ENCODE results near the gene SLC13A1.
"Not testable (repeated sequence)": the region's sequence is repeated elsewhere in the genome, so short reads cannot be mapped to it uniquely, and the experiment has no call there.

Gene SLC13A1

DNA sequence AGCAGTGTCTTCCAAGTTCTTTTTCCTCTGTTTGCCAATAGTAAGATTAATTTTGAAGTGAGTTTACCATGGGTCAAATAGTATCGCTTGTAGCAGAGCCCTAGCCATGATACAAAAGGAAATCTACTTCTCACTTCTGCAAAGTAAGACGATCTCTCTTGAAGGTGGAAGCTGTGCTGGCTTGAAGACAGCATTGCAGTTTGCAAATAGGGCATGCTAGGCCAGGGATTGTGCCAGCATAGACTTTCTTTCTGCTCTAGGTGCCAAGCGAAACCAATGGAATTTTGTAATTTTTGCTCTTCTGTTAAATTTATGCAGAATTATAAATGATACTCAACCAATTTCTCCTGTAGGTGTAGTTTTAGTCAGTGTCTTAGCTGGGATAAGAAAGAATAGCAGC is 74.5 kb downstream of the SLC13A1 start:
- no peak for DNase-seq (ENCODE audit: low spot score)

DNA sequence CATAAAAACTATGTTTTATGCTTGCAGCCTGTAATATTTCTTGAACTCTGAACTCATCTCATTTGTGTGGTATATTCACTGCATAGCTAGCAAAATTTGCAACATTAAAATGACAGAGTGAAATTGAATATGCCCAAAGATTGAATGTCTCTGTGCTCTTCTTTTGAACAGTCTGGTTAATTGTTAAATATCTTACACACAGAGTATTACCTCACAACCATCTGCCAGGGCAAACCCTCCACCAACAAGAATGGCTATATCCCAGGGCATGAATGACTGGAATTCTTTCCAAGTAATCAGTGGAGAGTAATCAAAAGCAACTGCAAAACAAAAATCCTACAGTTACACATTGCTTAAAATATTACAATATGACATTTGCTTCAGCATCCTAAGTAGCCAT is 76.9 kb downstream of the SLC13A1 start:
- peak; percentile 37 for DNase-seq (ENCODE audit: low spot score)

GRCh38 chr7:123120286-123120685 is 79.5 kb downstream of the SLC13A1 start:
- peak; percentile 58 for DNase-seq (ENCODE audit: low spot score)

GRCh38 chr7:123115331-123115730 is 84.4 kb downstream of the SLC13A1 start:
- no peak for DNase-seq (ENCODE audit: low spot score)

DNA sequence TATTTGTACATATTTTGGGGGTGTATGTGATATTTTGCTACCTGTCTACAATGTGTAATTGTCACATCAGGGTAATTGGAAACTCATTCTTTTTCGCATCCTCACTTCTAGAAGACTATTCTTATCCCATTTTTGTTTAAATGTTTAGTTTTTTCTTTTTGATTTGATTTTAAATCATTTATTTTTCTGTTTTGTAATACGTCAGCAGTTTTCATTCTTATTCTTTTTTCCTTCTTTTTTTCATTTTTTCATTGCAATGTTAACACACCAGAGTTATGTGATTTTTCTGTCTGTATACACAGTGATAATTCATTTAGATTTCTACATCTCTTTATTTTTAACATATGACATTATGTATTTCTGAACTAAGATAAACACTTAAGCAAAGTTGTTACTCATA is 85.5 kb downstream of the SLC13A1 start:
- DNase-seq (ENCODE audit: low spot score), result no peak

DNA sequence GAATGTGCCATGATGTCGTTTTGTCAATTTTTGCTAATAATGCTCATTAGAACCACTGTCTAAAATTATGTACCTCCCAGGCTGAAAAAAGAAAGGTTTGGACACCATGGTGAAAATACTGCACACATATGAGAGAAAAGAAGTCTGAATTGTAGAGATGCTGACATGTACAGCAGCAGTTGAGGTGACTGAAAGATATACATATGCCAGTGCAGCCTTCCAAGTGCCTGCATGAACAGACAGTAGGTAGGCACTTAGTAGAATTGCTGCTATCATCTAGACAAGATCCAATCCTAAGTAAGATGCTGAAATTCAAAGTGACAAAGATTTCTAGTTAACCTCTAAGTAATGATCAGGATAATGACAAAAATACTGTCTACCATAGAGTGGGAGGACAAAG is 86.9 kb downstream of the SLC13A1 start:
- DNase-seq (ENCODE audit: low spot score), result no peak

- no peak for DNase-seq (ENCODE audit: low spot score)
Observed at GRCh38 chr7:123099712-123100111, 100.1 kb downstream of the SLC13A1 start.

GRCh38 chr7:123096976-123097375 is 102.8 kb downstream of the SLC13A1 start:
- DNase-seq (ENCODE audit: low spot score), result no peak

- no peak for DNase-seq (ENCODE audit: low spot score)
Observed at GRCh38 chr7:123096434-123096833, 103.3 kb downstream of the SLC13A1 start.

DNA sequence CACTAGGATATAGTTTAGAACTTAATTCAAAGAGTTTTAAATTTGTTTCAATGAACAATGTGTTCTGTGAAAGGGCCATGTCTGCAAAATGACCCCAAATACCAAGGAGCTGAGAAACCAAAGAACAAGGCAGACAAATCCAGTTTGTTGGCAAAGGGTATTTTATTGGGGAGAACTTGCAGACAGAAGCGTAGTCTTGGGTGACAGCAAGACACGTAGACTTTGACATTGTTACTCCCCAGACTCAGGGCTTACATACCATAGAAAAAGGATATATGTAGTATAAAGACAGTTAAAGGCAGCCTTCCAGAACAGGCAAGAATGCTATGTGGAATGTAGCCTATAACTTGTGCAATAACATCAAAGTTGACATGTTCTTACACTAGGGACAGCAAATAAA is 109.3 kb downstream of the SLC13A1 start:
- no peak for DNase-seq (ENCODE audit: low spot score)

DNA sequence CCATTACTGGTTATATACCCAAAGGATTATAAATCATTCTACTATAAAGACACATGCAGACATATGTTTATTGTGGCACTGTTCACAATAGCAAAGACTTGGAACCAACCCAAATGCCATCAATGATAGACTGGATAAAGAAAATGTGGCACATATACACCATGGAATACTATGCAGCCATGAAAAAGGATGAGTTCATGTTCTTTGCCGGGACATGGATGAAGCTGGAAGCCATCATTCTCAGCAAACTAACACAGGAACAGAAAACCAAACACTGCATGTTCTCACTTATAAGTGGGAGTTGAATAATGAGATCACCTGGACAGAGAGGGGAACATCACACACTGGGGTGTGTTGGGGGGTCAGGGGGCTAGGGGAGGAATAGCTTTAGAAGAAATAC is 112.9 kb downstream of the SLC13A1 start:
- DNase-seq (ENCODE audit: low spot score), result not testable (repeated sequence)

DNA sequence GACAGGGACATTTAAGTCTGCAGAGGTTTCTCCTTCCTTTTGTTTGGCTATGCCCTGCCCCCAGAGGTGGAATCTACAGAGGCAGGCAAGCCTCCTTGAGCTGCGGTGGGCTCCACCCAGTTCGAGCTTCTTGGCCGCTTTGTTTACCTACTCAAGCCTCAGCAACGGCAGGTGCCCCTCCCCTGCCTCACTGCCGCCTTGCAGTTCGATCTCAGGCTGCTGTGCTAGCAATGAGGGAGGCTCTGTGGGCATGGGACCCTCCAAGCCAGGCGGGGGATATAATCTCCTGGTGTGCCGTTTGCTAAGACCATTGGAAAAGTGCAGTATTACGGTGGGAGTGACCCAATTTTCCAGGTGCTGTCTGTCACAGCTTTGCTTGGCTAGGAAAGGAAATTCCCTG is 114.9 kb downstream of the SLC13A1 start:
- DNase-seq (ENCODE audit: low spot score), result not testable (repeated sequence)

DNA sequence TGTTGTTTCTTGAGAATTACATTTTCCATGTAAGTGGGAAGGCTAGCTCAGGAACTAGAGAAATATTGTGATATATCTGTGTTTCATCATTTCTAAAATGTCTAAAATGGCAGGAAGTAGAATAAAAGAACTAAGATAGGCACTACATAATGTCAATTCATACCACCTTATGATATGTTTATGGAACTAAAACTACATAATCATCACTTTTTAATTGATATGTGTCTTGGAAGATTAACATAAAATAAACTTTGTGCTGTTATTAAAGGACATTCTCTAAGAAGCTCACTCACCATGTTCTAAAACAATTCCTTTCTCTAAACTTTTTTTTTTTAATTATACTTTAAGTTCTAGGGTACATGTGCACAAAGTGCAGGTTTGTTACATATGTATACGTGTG is 120.7 kb downstream of the SLC13A1 start:
- DNase-seq (ENCODE audit: low spot score), result no peak

GRCh38 chr7:123075838-123076467 is 123.8 kb downstream of the SLC13A1 start:
- DNase-seq (ENCODE audit: low spot score), result no peak

DNA sequence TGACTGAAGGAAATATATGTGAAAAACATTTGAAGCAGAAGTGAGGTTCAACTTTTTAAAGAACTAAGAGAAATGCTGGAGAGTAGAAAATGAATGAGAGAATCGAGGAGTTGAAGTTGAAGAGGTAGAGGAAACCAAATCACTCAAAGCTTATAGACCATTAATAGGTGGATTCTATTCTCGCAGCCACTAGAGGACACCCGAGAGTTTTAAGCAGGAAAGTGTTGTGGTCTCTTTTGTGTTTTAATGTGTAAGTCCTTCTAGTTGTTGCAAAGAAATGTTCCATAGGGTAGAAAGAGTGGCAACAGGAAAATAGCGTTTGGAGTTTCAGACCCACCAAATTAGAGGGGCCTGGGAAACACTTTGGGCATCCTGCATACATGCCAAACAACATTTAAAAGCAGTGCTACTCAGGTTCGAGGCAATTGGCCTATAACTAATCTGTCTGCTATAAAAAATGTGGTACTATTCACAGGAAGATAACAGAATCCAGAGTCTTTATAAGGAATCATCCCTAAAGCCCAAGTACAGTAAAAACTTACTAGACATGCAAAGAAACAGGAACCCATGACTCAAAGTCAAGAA is 129.0 kb downstream of the SLC13A1 start:
- DNase-seq (ENCODE audit: low spot score), result peak; percentile 21

- no peak for DNase-seq (ENCODE audit: low spot score)
Observed at GRCh38 chr7:123067814-123068213, 132.0 kb downstream of the SLC13A1 start.

Measured in kidney tubule cell (primary cell).